ENCODE results near the gene DPM3. TPM values are rescaled to one million over a fixed set of nuclear protein-coding genes. Genes with fewer than 3 reads are reported as not detected.
A peak's percentile ranks its signal among the peaks of the same experiment; 100 is the strongest.

DPM3 gene
- total RNA-seq, 4 donors from 2014 or later, result 32.5 to 70.8 (median 58.5) TPM

- DNase-seq (ENCODE audit: low spot score) (no peak), ATAC-seq (ENCODE audit: low FRiP score) (no peak)
- TF ChIP-seq, protein P1, sequence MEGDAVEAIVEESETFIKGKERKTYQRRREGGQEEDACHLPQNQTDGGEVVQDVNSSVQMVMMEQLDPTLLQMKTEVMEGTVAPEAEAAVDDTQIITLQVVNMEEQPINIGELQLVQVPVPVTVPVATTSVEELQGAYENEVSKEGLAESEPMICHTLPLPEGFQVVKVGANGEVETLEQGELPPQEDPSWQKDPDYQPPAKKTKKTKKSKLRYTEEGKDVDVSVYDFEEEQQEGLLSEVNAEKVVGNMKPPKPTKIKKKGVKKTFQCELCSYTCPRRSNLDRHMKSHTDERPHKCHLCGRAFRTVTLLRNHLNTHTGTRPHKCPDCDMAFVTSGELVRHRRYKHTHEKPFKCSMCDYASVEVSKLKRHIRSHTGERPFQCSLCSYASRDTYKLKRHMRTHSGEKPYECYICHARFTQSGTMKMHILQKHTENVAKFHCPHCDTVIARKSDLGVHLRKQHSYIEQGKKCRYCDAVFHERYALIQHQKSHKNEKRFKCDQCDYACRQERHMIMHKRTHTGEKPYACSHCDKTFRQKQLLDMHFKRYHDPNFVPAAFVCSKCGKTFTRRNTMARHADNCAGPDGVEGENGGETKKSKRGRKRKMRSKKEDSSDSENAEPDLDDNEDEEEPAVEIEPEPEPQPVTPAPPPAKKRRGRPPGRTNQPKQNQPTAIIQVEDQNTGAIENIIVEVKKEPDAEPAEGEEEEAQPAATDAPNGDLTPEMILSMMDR (IDR thresholded peaks at IDR 0.05), result no peak
Measured at GRCh38 chr1:155092131-155092530, 48.2 kb downstream of the DPM3 start.

DNA sequence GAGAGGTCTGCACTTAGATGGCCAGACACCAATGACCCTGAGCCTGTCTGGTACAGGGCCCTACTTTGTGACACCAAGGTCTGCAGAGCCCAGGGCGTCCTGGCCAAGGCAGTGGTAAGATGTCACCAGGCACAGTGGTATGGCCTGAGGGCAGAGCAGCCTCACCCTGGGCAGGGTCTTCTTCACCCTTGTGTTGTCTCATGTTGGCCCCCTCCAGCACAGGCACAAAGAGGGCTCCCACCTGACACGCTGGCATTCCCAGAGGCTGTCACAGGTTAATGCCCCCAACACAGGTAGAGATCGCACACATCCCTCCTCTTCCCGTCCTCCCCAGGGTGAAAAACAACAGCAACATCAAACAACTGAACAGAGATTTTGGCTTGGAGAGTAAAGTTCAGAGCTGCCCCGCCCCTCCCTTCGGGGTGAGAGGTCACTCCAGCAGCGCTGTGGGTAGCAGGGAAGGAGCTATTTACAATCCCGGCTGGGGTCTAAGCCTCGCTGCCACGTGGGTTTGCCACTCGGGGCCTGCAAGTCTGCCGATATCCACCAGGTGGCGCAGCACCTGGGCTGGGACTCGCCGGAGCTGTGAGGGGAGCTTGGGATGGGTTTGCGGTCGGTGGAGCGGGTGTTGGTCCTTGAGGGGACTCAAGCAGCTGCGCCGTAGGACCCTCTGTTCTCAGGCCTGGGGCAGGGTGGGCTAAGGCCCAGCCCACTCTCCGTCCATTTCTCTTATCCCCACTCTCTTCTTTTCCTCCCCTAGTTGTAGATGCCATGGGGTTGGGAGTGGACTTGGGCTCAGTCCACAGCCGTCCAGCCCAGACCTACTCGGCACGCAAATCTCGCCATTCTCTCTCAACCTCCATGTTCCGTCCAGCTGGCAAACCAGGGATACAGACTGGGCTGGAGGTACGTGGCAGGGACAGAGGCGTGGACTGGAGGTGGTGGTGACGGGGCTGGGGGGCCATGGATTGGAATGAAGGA, 49.0 kb downstream of the DPM3 start:
- TF ChIP-seq, protein P1 (IDR thresholded peaks at IDR 0.05), result peak in 2 of 3 donors; percentile 83 to 93
- ATAC-seq (ENCODE audit: low FRiP score) (peak; percentile 43), DNase-seq (ENCODE audit: low spot score) (peak; percentile 81)

Small RNA genes lying within 50 kb of the gene (small RNA-seq; reads per million reads assigned to genes)
- not detected for gene HMGN2P18
- gene RF00019, result not detected

Other genes with a start within 250 kb of the DPM3 start
- gene PMVK, start 203.8 kb downstream of the DPM3 start, total RNA-seq, result 10 to 100 TPM in 2 of 4 donors, 1 to 10 TPM in 2; 7.4 to 16.2 (median 12.1) TPM
- 10 to 100 TPM; 65.0 to 93.7 (median 82.0) TPM for gene PBXIP1, start 184.4 kb downstream of the DPM3 start, total RNA-seq
- gene PYGO2, start 178.7 kb downstream of the DPM3 start, total RNA-seq, result 10 to 100 TPM; 10.2 to 21.2 (median 15.9) TPM
- 100 to 1,000 TPM; 152 to 265 (median 171) TPM for gene SHC1, start 169.8 kb downstream of the DPM3 start, total RNA-seq
- gene CKS1B, start 165.8 kb downstream of the DPM3 start, total RNA-seq, result 10 to 100 TPM; 34.0 to 72.8 (median 43.2) TPM
- 10 to 100 TPM; 26.8 to 43.8 (median 30.9) TPM for gene FLAD1, start 157.2 kb downstream of the DPM3 start, total RNA-seq
- gene LENEP, start 146.9 kb downstream of the DPM3 start, total RNA-seq, result not detected
- 10 to 100 TPM; 38.6 to 66.4 (median 49.2) TPM for gene ZBTB7B, start 137.7 kb downstream of the DPM3 start, total RNA-seq
- gene DCST2, start 106.8 kb downstream of the DPM3 start, total RNA-seq, result under 1 TPM in 3 of 4 donors, not detected in 1; 0.36 to 0.79 (median 0.38) TPM
- gene DCST1, start 106.7 kb downstream of the DPM3 start, total RNA-seq, result not detected
- 100 to 1,000 TPM; 116 to 262 (median 157) TPM for gene ADAM15, start 89.2 kb downstream of the DPM3 start, total RNA-seq
- gene EFNA4, start 76.8 kb downstream of the DPM3 start, total RNA-seq, result 1 to 10 TPM; 1.7 to 5.0 (median 4.4) TPM
- gene EFNA3, start 61.7 kb downstream of the DPM3 start, total RNA-seq, result 1 to 10 TPM in 2 of 4 donors, under 1 TPM in 1, not detected in 1; 0.84 to 1.8 (median 1.6) TPM
- 10 to 100 TPM; 29.2 to 61.7 (median 56.7) TPM for gene EFNA1, start 12.7 kb downstream of the DPM3 start, total RNA-seq
- gene SLC50A1, start 4.7 kb downstream of the DPM3 start, total RNA-seq, result 10 to 100 TPM; 26.8 to 40.6 (median 27.5) TPM
- gene KRTCAP2, start 32.8 kb upstream of the DPM3 start, total RNA-seq, result 100 to 1,000 TPM in 2 of 4 donors, 10 to 100 TPM in 2; 77.9 to 171 (median 99.7) TPM
- 1 to 10 TPM in 3 of 4 donors, under 1 TPM in 1; 0.36 to 1.4 (median 1.1) TPM for gene TRIM46, start 33.3 kb upstream of the DPM3 start, total RNA-seq
- 10 to 100 TPM; 11.3 to 32.2 (median 25.0) TPM for gene THBS3, start 67.4 kb upstream of the DPM3 start, total RNA-seq
- 10 to 100 TPM; 38.3 to 52.0 (median 40.8) TPM for gene MTX1, start 68.2 kb upstream of the DPM3 start, total RNA-seq
- 10 to 100 TPM in 3 of 4 donors, 1 to 10 TPM in 1; 8.7 to 13.4 (median 11.9) TPM for gene ENTREP3, start 115.0 kb upstream of the DPM3 start, total RNA-seq
- 10 to 100 TPM; 48.2 to 72.9 (median 63.1) TPM for gene SCAMP3, start 121.8 kb upstream of the DPM3 start, total RNA-seq
- gene CLK2, start 133.0 kb upstream of the DPM3 start, total RNA-seq, result 10 to 100 TPM; 16.9 to 41.3 (median 32.7) TPM
- gene HCN3, start 136.9 kb upstream of the DPM3 start, total RNA-seq, result 1 to 10 TPM in 2 of 4 donors, under 1 TPM in 2; 0.36 to 2.3 (median 1.2) TPM
- not detected for gene PKLR, start 160.9 kb upstream of the DPM3 start, total RNA-seq
- gene FDPS, start 168.3 kb upstream of the DPM3 start, total RNA-seq, result 100 to 1,000 TPM in 1 of 4 donors, 10 to 100 TPM in 3; 73.9 to 151 (median 87.7) TPM
- gene RUSC1, start 180.4 kb upstream of the DPM3 start, total RNA-seq, result 10 to 100 TPM; 11.5 to 21.1 (median 12.5) TPM